Measurements from ENCODE around the gene HMCES.

HMCES gene

GRCh38 chr3:129313665-129314385 lies 35.2 kb downstream of the HMCES start:
- H3K36me3 Mint-ChIP-seq (ENCODE audit: low read depth), result no peaks in the 10 kb centered on the region
- H3K4me1 Mint-ChIP-seq, result peaks cover 32% of the 10 kb centered on the region
- DNase-seq, result no peak
- no peaks in the 10 kb centered on the region for H3K9me3 Mint-ChIP-seq
- TF ChIP-seq, protein P1, sequence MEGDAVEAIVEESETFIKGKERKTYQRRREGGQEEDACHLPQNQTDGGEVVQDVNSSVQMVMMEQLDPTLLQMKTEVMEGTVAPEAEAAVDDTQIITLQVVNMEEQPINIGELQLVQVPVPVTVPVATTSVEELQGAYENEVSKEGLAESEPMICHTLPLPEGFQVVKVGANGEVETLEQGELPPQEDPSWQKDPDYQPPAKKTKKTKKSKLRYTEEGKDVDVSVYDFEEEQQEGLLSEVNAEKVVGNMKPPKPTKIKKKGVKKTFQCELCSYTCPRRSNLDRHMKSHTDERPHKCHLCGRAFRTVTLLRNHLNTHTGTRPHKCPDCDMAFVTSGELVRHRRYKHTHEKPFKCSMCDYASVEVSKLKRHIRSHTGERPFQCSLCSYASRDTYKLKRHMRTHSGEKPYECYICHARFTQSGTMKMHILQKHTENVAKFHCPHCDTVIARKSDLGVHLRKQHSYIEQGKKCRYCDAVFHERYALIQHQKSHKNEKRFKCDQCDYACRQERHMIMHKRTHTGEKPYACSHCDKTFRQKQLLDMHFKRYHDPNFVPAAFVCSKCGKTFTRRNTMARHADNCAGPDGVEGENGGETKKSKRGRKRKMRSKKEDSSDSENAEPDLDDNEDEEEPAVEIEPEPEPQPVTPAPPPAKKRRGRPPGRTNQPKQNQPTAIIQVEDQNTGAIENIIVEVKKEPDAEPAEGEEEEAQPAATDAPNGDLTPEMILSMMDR (IDR thresholded peaks at IDR 0.05), result no peak
- H3K27ac Mint-ChIP-seq, result peak overlapping the region; percentile 68
- peaks cover 4% of the 10 kb centered on the region for H3K27me3 Mint-ChIP-seq (ENCODE audit: low read depth, poor library complexity)
- peak overlapping the region; percentile 95 for H3K4me3 Mint-ChIP-seq

DNA sequence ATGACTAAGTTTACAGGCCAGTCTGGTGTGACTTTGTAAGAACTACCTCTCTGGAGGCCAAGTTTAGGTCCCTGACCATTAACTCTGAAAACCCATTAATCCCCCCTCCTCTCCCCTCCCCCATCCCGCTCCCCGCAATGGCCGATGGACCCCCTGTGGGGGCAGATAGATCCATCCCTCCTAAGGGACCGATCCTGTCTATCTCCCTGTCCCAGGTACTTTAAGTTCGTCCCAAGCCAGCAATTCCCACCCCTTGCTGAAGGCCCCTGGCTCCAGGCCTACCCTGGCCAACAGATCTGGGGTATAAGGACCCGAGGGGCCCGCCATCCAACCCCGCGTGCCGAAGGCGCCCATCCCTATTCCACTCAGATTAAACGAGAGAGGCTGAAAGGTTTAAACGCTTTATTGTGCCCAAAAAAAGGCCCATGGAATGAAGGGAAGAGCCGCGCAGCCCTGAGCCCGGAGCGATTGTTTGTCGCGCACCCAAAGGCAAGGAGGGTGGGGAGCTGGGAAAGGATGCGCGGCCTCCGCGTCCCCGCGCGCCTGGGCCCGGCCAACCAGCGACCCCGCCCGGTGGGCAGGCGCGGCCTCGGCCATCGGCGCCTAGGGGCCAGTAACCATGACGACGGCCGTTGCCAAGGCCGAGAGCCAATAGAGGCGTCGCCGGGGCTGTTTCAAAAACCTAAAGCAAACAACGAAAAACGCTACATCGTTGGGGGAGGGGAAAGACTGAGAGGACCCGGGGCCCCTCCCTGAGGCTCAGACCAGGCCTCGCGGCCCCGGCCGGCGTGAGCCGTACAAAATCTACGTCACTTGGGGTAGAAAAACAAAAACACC lies 35.9 kb downstream of the HMCES start:
- peak; percentile 89 for DNase-seq
- Mint-ChIP-seq H3K36me3 (ENCODE audit: low read depth) (no peaks in the 10 kb centered on the region), H3K27ac (peak overlapping the region; percentile 95), H3K27me3 (ENCODE audit: low read depth, poor library complexity) (peaks cover 4% of the 10 kb centered on the region), H3K4me1 (peaks cover 32% of the 10 kb centered on the region), H3K9me3 (no peaks in the 10 kb centered on the region), H3K4me3 (peak overlapping the region; percentile 95)
- TF ChIP-seq, protein P1 (IDR thresholded peaks at IDR 0.05), result no peak

GRCh38 chr3:129315223-129315997 lies 36.7 kb downstream of the HMCES start:
- DNase-seq, result peak; percentile 38
- Mint-ChIP-seq H3K36me3 (ENCODE audit: low read depth) (no peaks in the 10 kb centered on the region), H3K27ac (peak overlapping the region; percentile 98), H3K4me3 (peak overlapping the region; percentile 95), H3K9me3 (no peaks in the 10 kb centered on the region), H3K4me1 (peaks cover 32% of the 10 kb centered on the region), H3K27me3 (ENCODE audit: low read depth, poor library complexity) (peaks cover 4% of the 10 kb centered on the region)
- TF ChIP-seq, protein P1 (IDR thresholded peaks at IDR 0.05), result no peak

- Mint-ChIP-seq H3K9me3 (no peaks in the 10 kb centered on the region), H3K4me3 (peak overlapping the region; percentile 79), H3K27ac (no peak overlapping the region), H3K36me3 (ENCODE audit: low read depth) (no peaks in the 10 kb centered on the region), H3K27me3 (ENCODE audit: low read depth, poor library complexity) (peaks cover 4% of the 10 kb centered on the region), H3K4me1 (peaks cover 32% of the 10 kb centered on the region)
- DNase-seq, result no peak
- TF ChIP-seq, protein P1 (IDR thresholded peaks at IDR 0.05), result no peak
These were observed 37.3 kb downstream of the HMCES start for GRCh38 chr3:129315998-129316247.

- H3K27ac Mint-ChIP-seq, result no peak overlapping the region
- TF ChIP-seq, protein P1 (IDR thresholded peaks at IDR 0.05), result peak; percentile 44
- H3K27me3 Mint-ChIP-seq (ENCODE audit: low read depth, poor library complexity), result peaks cover 4% of the 10 kb centered on the region
- peaks cover 32% of the 10 kb centered on the region for H3K4me1 Mint-ChIP-seq
- no peaks in the 10 kb centered on the region for H3K36me3 Mint-ChIP-seq (ENCODE audit: low read depth)
- peak; percentile 94 for DNase-seq
- peak overlapping the region; percentile 79 for H3K4me3 Mint-ChIP-seq
- no peaks in the 10 kb centered on the region for H3K9me3 Mint-ChIP-seq
These were observed 37.8 kb downstream of the HMCES start for GRCh38 chr3:129316248-129317013.
